GM18861 (cell line): ENCODE data around the gene NANP.
A peak's percentile ranks its signal among the peaks of the same experiment; 100 is the strongest.
"Not testable (repeated sequence)": the region's sequence is repeated elsewhere in the genome, so short reads cannot be mapped to it uniquely, and the experiment has no call there.

Experiments
- ATAC-seq: cut with Tn5 transposase; IDR thresholded peaks from one replicate; pipeline ENCODE4 v1.9.1; 2021; ENCODE audit not compliant: unreplicated experiment

The NANP gene

GRCh38 chr20:25623736-25624499 lies at the start of gene NANP:
NANP (minus strand) TSS chr20:25624014; CDS start chr20:25623948, 66 bp downstream.
- ATAC-seq: peak; percentile 78

- no peak for ATAC-seq
These were observed 48.9 kb upstream of the NANP start for GRCh38 chr20:25672659-25673235.

- ATAC-seq: no peak
These were observed 46.1 kb upstream of the NANP start for GRCh38 chr20:25669826-25670422.

- ATAC-seq: no peak
These were observed 44.6 kb upstream of the NANP start for GRCh38 chr20:25668446-25668845.

GRCh38 chr20:25659999-25660398 lies 36.2 kb upstream of the NANP start:
- no peak for ATAC-seq

GRCh38 chr20:25654487-25654886 lies 30.7 kb upstream of the NANP start:
- no peak for ATAC-seq

- not testable (repeated sequence) for ATAC-seq
These were observed 29.1 kb upstream of the NANP start for GRCh38 chr20:25652866-25653265.

GRCh38 chr20:25644814-25645213 lies 21.0 kb upstream of the NANP start:
- no peak for ATAC-seq

- ATAC-seq: no peak
These were observed 19.9 kb upstream of the NANP start for GRCh38 chr20:25643716-25644115.

GRCh38 chr20:25637247-25637646 lies 13.4 kb upstream of the NANP start:
- ATAC-seq: no peak

GRCh38 chr20:25632940-25633790 lies 9.4 kb upstream of the NANP start:
- no peak for ATAC-seq

- ATAC-seq: not testable (repeated sequence)
These were observed 6.8 kb upstream of the NANP start for GRCh38 chr20:25630615-25631014.

GRCh38 chr20:25629816-25630499 lies 6.1 kb upstream of the NANP start:
- ATAC-seq: no peak

- no peak for ATAC-seq
These were observed 3.0 kb upstream of the NANP start for GRCh38 chr20:25626779-25627178.

- ATAC-seq: no peak
These were observed 706 bp upstream of the NANP start for GRCh38 chr20:25624500-25624939.

- ATAC-seq: peak; percentile 7
These were observed 534 bp downstream of the NANP start for GRCh38 chr20:25623225-25623735.

- ATAC-seq: no peak
These were observed 1.2 kb downstream of the NANP start for GRCh38 chr20:25622450-25623224.

- ATAC-seq: no peak
These were observed 1.8 kb downstream of the NANP start for GRCh38 chr20:25622049-25622448.

- ATAC-seq: no peak
These were observed 4.3 kb downstream of the NANP start for GRCh38 chr20:25619514-25619913.

GRCh38 chr20:25608774-25609173 lies 15.0 kb downstream of the NANP start:
- ATAC-seq: no peak
